Measurements from ENCODE around the gene LAMC3. TPM values are rescaled to one million over a fixed set of nuclear protein-coding genes. Genes with fewer than 3 reads are reported as not detected.
A peak's percentile ranks its signal among the peaks of the same experiment; 100 is the strongest.

LAMC3 gene
- total RNA-seq, 2 experiments from 2014 or later, result 0.19 to 0.20 TPM

- ATAC-seq (ENCODE audit: low read depth) (no peak), DNase-seq (no peak)
- POLR2A ChIA-PET, result no interaction called here
- Mint-ChIP-seq H3K9me3 (no peaks in the 10 kb centered on the region), H3K4me1 (no peaks in the 10 kb centered on the region), H3K36me3 (no peaks in the 10 kb centered on the region), H3K27ac (no peak overlapping the region), H3K4me3 (no peak overlapping the region), H3K27me3 (peaks cover 2% of the 10 kb centered on the region)
Observed at GRCh38 chr9:131037335-131038255, 28.6 kb downstream of the LAMC3 start.

- Mint-ChIP-seq H3K36me3 (no peaks in the 10 kb centered on the region), H3K4me1 (peaks cover 2% of the 10 kb centered on the region), H3K4me3 (no peak overlapping the region), H3K27me3 (peaks cover 2% of the 10 kb centered on the region), H3K9me3 (no peaks in the 10 kb centered on the region), H3K27ac (no peak overlapping the region)
- POLR2A ChIA-PET, result no interaction called here
- DNase-seq (no peak), ATAC-seq (ENCODE audit: low read depth) (no peak)
Observed at GRCh38 chr9:131038256-131039128, 29.5 kb downstream of the LAMC3 start.

GRCh38 chr9:131039129-131039954, 30.4 kb downstream of the LAMC3 start:
- H3K9me3 Mint-ChIP-seq, result no peaks in the 10 kb centered on the region
- H3K36me3 Mint-ChIP-seq, result no peaks in the 10 kb centered on the region
- POLR2A ChIA-PET, result interaction anchor here (0.6 kb wide), 1 partner anchor 927 kb away, joined by 3 read pairs; no protein-coding TSS in a partner anchor
- peaks cover 2% of the 10 kb centered on the region for H3K4me1 Mint-ChIP-seq
- DNase-seq (no peak), ATAC-seq (ENCODE audit: low read depth) (no peak)
- H3K27me3 Mint-ChIP-seq, result peaks cover 2% of the 10 kb centered on the region
- H3K27ac Mint-ChIP-seq, result no peak overlapping the region
- H3K4me3 Mint-ChIP-seq, result no peak overlapping the region

- no peaks in the 10 kb centered on the region for H3K36me3 Mint-ChIP-seq
- H3K27ac Mint-ChIP-seq, result no peak overlapping the region
- H3K4me3 Mint-ChIP-seq, result no peak overlapping the region
- no peaks in the 10 kb centered on the region for H3K9me3 Mint-ChIP-seq
- DNase-seq, result no peak
- POLR2A ChIA-PET, result no interaction called here
- peaks cover 6% of the 10 kb centered on the region for H3K4me1 Mint-ChIP-seq
- H3K27me3 Mint-ChIP-seq, result no peaks in the 10 kb centered on the region
- ATAC-seq (ENCODE audit: low read depth), result no peak
Observed at GRCh38 chr9:131042666-131043065, 33.7 kb downstream of the LAMC3 start.

GRCh38 chr9:131043087-131043486, 34.1 kb downstream of the LAMC3 start:
- Mint-ChIP-seq H3K27ac (no peak overlapping the region), H3K9me3 (no peaks in the 10 kb centered on the region), H3K4me3 (no peak overlapping the region), H3K27me3 (no peaks in the 10 kb centered on the region), H3K4me1 (peaks cover 6% of the 10 kb centered on the region), H3K36me3 (no peaks in the 10 kb centered on the region)
- POLR2A ChIA-PET, result no interaction called here
- ATAC-seq (ENCODE audit: low read depth) (no peak), DNase-seq (no peak)

- H3K9me3 Mint-ChIP-seq, result no peaks in the 10 kb centered on the region
- ATAC-seq (ENCODE audit: low read depth) (no peak), DNase-seq (no peak)
- no peak overlapping the region for H3K27ac Mint-ChIP-seq
- H3K4me1 Mint-ChIP-seq, result peaks cover 6% of the 10 kb centered on the region
- H3K4me3 Mint-ChIP-seq, result no peak overlapping the region
- no peaks in the 10 kb centered on the region for H3K27me3 Mint-ChIP-seq
- H3K36me3 Mint-ChIP-seq, result no peaks in the 10 kb centered on the region
- POLR2A ChIA-PET, result no interaction called here
Observed at GRCh38 chr9:131043646-131044045, 34.7 kb downstream of the LAMC3 start.

- POLR2A ChIA-PET, result interaction anchor here (0.6 kb wide), 3 partner anchors 51 to 918 kb away, joined by 3 to 6 read pairs (median 4); no protein-coding TSS in a partner anchor
- H3K4me3 Mint-ChIP-seq, result no peak overlapping the region
Observed at GRCh38 chr9:131045300-131046092, 36.5 kb downstream of the LAMC3 start.

GRCh38 chr9:131046093-131046380, 37.1 kb downstream of the LAMC3 start:
- H3K36me3 Mint-ChIP-seq, result no peaks in the 10 kb centered on the region
- H3K4me3 Mint-ChIP-seq, result no peak overlapping the region
- H3K27ac Mint-ChIP-seq, result no peak overlapping the region
- POLR2A ChIA-PET, result interaction anchor here (0.6 to 1.0 kb wide), 4 partner anchors 52 to 918 kb away, joined by 3 to 6 read pairs (median 4); no protein-coding TSS in a partner anchor
- peaks cover 6% of the 10 kb centered on the region for H3K4me1 Mint-ChIP-seq
- no peaks in the 10 kb centered on the region for H3K9me3 Mint-ChIP-seq
- no peaks in the 10 kb centered on the region for H3K27me3 Mint-ChIP-seq
- DNase-seq, result no peak
- ATAC-seq (ENCODE audit: low read depth), result no peak

More at GRCh38 chr9:131045300-131046092, 36.5 kb downstream of the LAMC3 start:
- ATAC-seq (ENCODE audit: low read depth) (no peak), DNase-seq (no peak)
- Mint-ChIP-seq H3K4me1 (peaks cover 6% of the 10 kb centered on the region), H3K9me3 (no peaks in the 10 kb centered on the region), H3K36me3 (no peaks in the 10 kb centered on the region), H3K27me3 (no peaks in the 10 kb centered on the region), H3K27ac (no peak overlapping the region)

GRCh38 chr9:131046581-131047202, 37.7 kb downstream of the LAMC3 start:
- H3K36me3 Mint-ChIP-seq, result no peaks in the 10 kb centered on the region
- peak; percentile 87 for DNase-seq
- H3K27ac Mint-ChIP-seq, result no peak overlapping the region
- H3K9me3 Mint-ChIP-seq, result no peaks in the 10 kb centered on the region
- no peaks in the 10 kb centered on the region for H3K27me3 Mint-ChIP-seq
- peak; percentile 92 for ATAC-seq (ENCODE audit: low read depth)
- peaks cover 6% of the 10 kb centered on the region for H3K4me1 Mint-ChIP-seq
- POLR2A ChIA-PET, result interaction anchor here (1.0 kb wide), 1 partner anchor 180 kb away, joined by 5 read pairs; no protein-coding TSS in a partner anchor
- no peak overlapping the region for H3K4me3 Mint-ChIP-seq

GRCh38 chr9:131048332-131048731, 39.4 kb downstream of the LAMC3 start:
- Mint-ChIP-seq H3K27me3 (no peaks in the 10 kb centered on the region), H3K9me3 (no peaks in the 10 kb centered on the region), H3K36me3 (no peaks in the 10 kb centered on the region), H3K4me3 (no peak overlapping the region), H3K4me1 (peaks cover 4% of the 10 kb centered on the region), H3K27ac (no peak overlapping the region)
- POLR2A ChIA-PET, result interaction anchor here (0.7 kb wide), 1 partner anchor 370 kb away, joined by 5 read pairs; no protein-coding TSS in a partner anchor
- ATAC-seq (ENCODE audit: low read depth) (no peak), DNase-seq (no peak)

- Mint-ChIP-seq H3K9me3 (no peaks in the 10 kb centered on the region), H3K27me3 (no peaks in the 10 kb centered on the region), H3K36me3 (no peaks in the 10 kb centered on the region), H3K4me3 (no peak overlapping the region), H3K4me1 (peaks cover 4% of the 10 kb centered on the region), H3K27ac (no peak overlapping the region)
- ATAC-seq (ENCODE audit: low read depth) (no peak), DNase-seq (no peak)
- POLR2A ChIA-PET, result no interaction called here
Observed at GRCh38 chr9:131048820-131049219, 39.8 kb downstream of the LAMC3 start.
